ENCODE measurements around the gene DNTTIP2. TPM values are rescaled to one million over a fixed set of nuclear protein-coding genes. Genes with fewer than 3 reads are reported as not detected.
"Not testable (repeated sequence)": the region's sequence is repeated elsewhere in the genome, so short reads cannot be mapped to it uniquely, and the experiment has no call there.

The DNTTIP2 gene
- polyA plus RNA-seq, 3 donors, result 12.8 to 41.9 (median 37.4) TPM

GRCh38 chr1:93882269-93882668 lies 3.3 kb upstream of the DNTTIP2 start:
- WGBS, 3 donors, result 83 to 90% (median 84%) methylated on average over 4 of the region's 4 CpGs

GRCh38 chr1:93880731-93881130 lies 1.7 kb upstream of the DNTTIP2 start:
- H3K27ac ChIP-seq (ENCODE audit: low read depth, low read length), result no peak overlapping the region
- 89 to 97% (median 94%) methylated on average over 2 of the region's 2 CpGs for WGBS, 3 donors

More at GRCh38 chr1:93882269-93882668, 3.3 kb upstream of the DNTTIP2 start:
- no peak overlapping the region for H3K27ac ChIP-seq (ENCODE audit: low read depth, low read length)

- WGBS, 3 donors, result 0 to 1% (median 0%) methylated on average over 20 of the region's 20 CpGs
- H3K27ac ChIP-seq (ENCODE audit: low read depth, low read length), result peak overlapping the region; percentile 91
Observed at GRCh38 chr1:93878501-93878888, 511 bp downstream of the DNTTIP2 start.

- H3K27ac ChIP-seq (ENCODE audit: low read depth, low read length), result no peak overlapping the region
- 86 to 88% (median 87%) methylated on average over 4 of the region's 4 CpGs for WGBS, 3 donors
Observed at GRCh38 chr1:93877529-93877928, 1.5 kb downstream of the DNTTIP2 start.

- 47 to 92% (median 62%) methylated on average over 1 of the region's 1 CpG for WGBS, 3 donors
- H3K27ac ChIP-seq (ENCODE audit: low read depth, low read length), result no peak overlapping the region
Observed at GRCh38 chr1:93876244-93876643, 2.8 kb downstream of the DNTTIP2 start.

- 58 to 77% (median 75%) methylated on average over 3 of the region's 3 CpGs for WGBS, 3 donors
Observed at GRCh38 chr1:93874025-93874651, 4.9 kb downstream of the DNTTIP2 start.

GRCh38 chr1:93871366-93871765 lies 7.6 kb downstream of the DNTTIP2 start:
- WGBS, 3 donors, result 65 to 83% (median 74%) methylated on average over 4 of the region's 4 CpGs
- H3K27ac ChIP-seq (ENCODE audit: low read depth, low read length), result no peak overlapping the region

More at GRCh38 chr1:93874025-93874651, 4.9 kb downstream of the DNTTIP2 start:
- no peak overlapping the region for H3K27ac ChIP-seq (ENCODE audit: low read depth, low read length)

GRCh38 chr1:93869653-93870052 lies 9.4 kb downstream of the DNTTIP2 start:
- no peak overlapping the region for H3K27ac ChIP-seq (ENCODE audit: low read depth, low read length)
- 85 to 88% (median 87%) methylated on average over 5 of the region's 5 CpGs for WGBS, 3 donors

- WGBS, 3 donors, result 92 to 100% (median 92%) methylated on average over 1 of the region's 1 CpG
- H3K27ac ChIP-seq (ENCODE audit: low read depth, low read length), result not testable (repeated sequence)
Observed at GRCh38 chr1:93868492-93868891, 10.5 kb downstream of the DNTTIP2 start.

GRCh38 chr1:93865253-93865652 lies 13.8 kb downstream of the DNTTIP2 start:
- WGBS, 3 donors, result 88 to 97% (median 97%) methylated on average over 5 of the region's 5 CpGs
- no peak overlapping the region for H3K27ac ChIP-seq (ENCODE audit: low read depth, low read length)

- H3K27ac ChIP-seq (ENCODE audit: low read depth, low read length), result no peak overlapping the region
- 55 to 66% (median 63%) methylated on average over 3 of the region's 3 CpGs for WGBS, 3 donors
Observed at GRCh38 chr1:93864175-93864574, 14.8 kb downstream of the DNTTIP2 start.

- WGBS, 3 donors, result 66 to 79% (median 71%) methylated on average over 3 of the region's 3 CpGs
Observed at GRCh38 chr1:93857653-93858052, 21.4 kb downstream of the DNTTIP2 start.

GRCh38 chr1:93855983-93856382 lies 23.0 kb downstream of the DNTTIP2 start:
- WGBS, 3 donors, result 78 to 91% (median 90%) methylated on average over 6 to 8 of the region's 9 CpGs
- H3K27ac ChIP-seq (ENCODE audit: low read depth, low read length), result not testable (repeated sequence)

More at GRCh38 chr1:93857653-93858052, 21.4 kb downstream of the DNTTIP2 start:
- not testable (repeated sequence) for H3K27ac ChIP-seq (ENCODE audit: low read depth, low read length)

- H3K27ac ChIP-seq (ENCODE audit: low read depth, low read length), result no peak overlapping the region
- WGBS, 3 donors, result 91 to 98% (median 92%) methylated on average over 3 of the region's 3 CpGs
Observed at GRCh38 chr1:93853940-93854339, 25.1 kb downstream of the DNTTIP2 start.

- WGBS, 3 donors, result 100% methylated on average over 1 of the region's 1 CpG; no CpG with 5 or more reads in 2 of the 3 donors
- H3K27ac ChIP-seq (ENCODE audit: low read depth, low read length), result no peak overlapping the region
Observed at GRCh38 chr1:93851878-93852277, 27.1 kb downstream of the DNTTIP2 start.

- H3K27ac ChIP-seq (ENCODE audit: low read depth, low read length), result no peak overlapping the region
Observed at GRCh38 chr1:93851327-93851712, 27.7 kb downstream of the DNTTIP2 start.

- H3K27ac ChIP-seq (ENCODE audit: low read depth, low read length), result not testable (repeated sequence)
- 31 to 39% (median 33%) methylated on average over 10 of the region's 10 CpGs for WGBS, 3 donors
Observed at GRCh38 chr1:93850687-93851326, 28.2 kb downstream of the DNTTIP2 start.

- H3K27ac ChIP-seq (ENCODE audit: low read depth, low read length), result peak overlapping the region; percentile 77
- 59 to 66% (median 64%) methylated on average over 4 of the region's 4 CpGs for WGBS, 3 donors
Observed at GRCh38 chr1:93848350-93848883, 30.6 kb downstream of the DNTTIP2 start.

- 0 to 1% (median 0%) methylated on average over 36 of the region's 36 CpGs for WGBS, 3 donors
- H3K27ac ChIP-seq (ENCODE audit: low read depth, low read length), result peak overlapping the region; percentile 77
Observed at GRCh38 chr1:93847811-93848288, 31.2 kb downstream of the DNTTIP2 start.

All from adipose tissue (tissue), 3 donors.